ENCODE results near the gene HBE1. TPM values are rescaled to one million over a fixed set of nuclear protein-coding genes. Genes with fewer than 3 reads are reported as not detected.

The HBE1 gene
- total and polyA plus RNA-seq, 10 of the 15 experiments (the other 5 are each of a cell fraction or from before 2014, with no cell fraction given) = 0.13 to 2.7 (median 0.62) TPM; not detected in 5

GRCh38 chr11:5307256-5308019 is 37.7 kb upstream of the HBE1 start:
- H4K20me1 ChIP-seq (ENCODE audit: control insufficient read depth, insufficient read depth) = no peaks in the 10 kb centered on the region
- ChIA-PET SMC1A (ENCODE audit: uncharacterized antibody, unreplicated experiment) (interaction anchor here (1.3 kb wide), 1 partner anchor 19 kb away, joined by 3 read pairs; no protein-coding TSS in a partner anchor), POLR2A (interaction anchor here (1.0 kb wide), 1 partner anchor 21 kb away, joined by 5 read pairs; no protein-coding TSS in a partner anchor), RAD21 (ENCODE audit: unreplicated experiment) (no interaction called here), CTCF (no interaction called here)
- FAIRE-seq (no peak), DNase-seq (ENCODE audit: low read depth, low spot score) (no peak), ATAC-seq (no peak)
- in situ Hi-C loops (cut with MboI) (no loop called here), intact Hi-C loops (cut with micrococcal nuclease; ENCODE audit: unreplicated experiment) (no loop called here)
- H3K4me1 ChIP-seq (ENCODE audit: control insufficient read depth, insufficient read depth, low read length) = no peaks in the 10 kb centered on the region
- no peak overlapping the region for H2AFZ ChIP-seq (ENCODE audit: control insufficient read depth, low read depth, low read length)
- BruUV-seq (replicated peaks) = no TSS peak
- 42% methylated on average over 2 of the region's 2 CpGs for WGBS (ENCODE audit: insufficient coverage, insufficient replicate concordance, low lambda C conversion rate, missing lambda C conversion rate)
- no peak overlapping the region for H3K9ac ChIP-seq (ENCODE audit: control insufficient read depth, insufficient read depth, low read length)
- TF ChIP-seq PML (IDR thresholded peaks at IDR 0.05; ENCODE audit: low read length) (no peak), RUNX3 (IDR thresholded peaks at IDR 0.05; ENCODE audit: low read length) (no peak), STAT1 (conservative IDR thresholded peaks at IDR 0.05) (no peak), RB1 (IDR thresholded peaks at IDR 0.05; ENCODE audit: borderline replicate concordance) (no peak), ZZZ3 (IDR thresholded peaks at IDR 0.05; ENCODE audit: control insufficient read depth, insufficient read length, low read depth) (no peak)
- no peak overlapping the region for H3K4me2 ChIP-seq (ENCODE audit: control insufficient read depth, insufficient read depth)
- no peaks in the 10 kb centered on the region for H3K9me3 ChIP-seq (replicated peaks; ENCODE audit: control insufficient read depth, insufficient read depth, low read length)
- H3K4me3 ChIP-seq = no peak overlapping the region
- no peaks in the 10 kb centered on the region for H3K79me2 ChIP-seq (ENCODE audit: control insufficient read depth, insufficient read depth, low read length)
- no peak overlapping the region for H3K27ac ChIP-seq (ENCODE audit: control insufficient read depth, insufficient read depth)
- H3K27me3 ChIP-seq (replicated peaks in 1 of 2; ENCODE audit: control insufficient read depth in 2 of 2, insufficient read depth in 2 of 2, low read length in 1 of 2) = no peaks in the 10 kb centered on the region; a peak in 1 of 4 replicates
- H3K36me3 ChIP-seq (ENCODE audit: control insufficient read depth in 2 of 2, insufficient read depth in 2 of 2, low read length in 1 of 2) = no peaks in the 10 kb centered on the region

GRCh38 chr11:5304046-5304445 is 34.3 kb upstream of the HBE1 start:
- no peak overlapping the region for H3K4me2 ChIP-seq (ENCODE audit: control insufficient read depth, insufficient read depth)
- POLR2A ChIA-PET = no interaction called here
- H3K79me2 ChIP-seq (ENCODE audit: control insufficient read depth, insufficient read depth, low read length) = no peaks in the 10 kb centered on the region
- H3K36me3 ChIP-seq (ENCODE audit: control insufficient read depth in 2 of 2, insufficient read depth in 2 of 2, low read length in 1 of 2) = no peaks in the 10 kb centered on the region
- DNase-seq (ENCODE audit: low read depth, low spot score) = no peak
- H3K9me3 ChIP-seq (replicated peaks; ENCODE audit: control insufficient read depth, insufficient read depth, low read length) = no peaks in the 10 kb centered on the region
- no peak for TF ChIP-seq YBX1 (IDR thresholded peaks at IDR 0.05)
- no peak for TF ChIP-seq BRCA1 (IDR thresholded peaks at IDR 0.05; ENCODE audit: low read depth, low read length)
- TF ChIP-seq RELB (IDR thresholded peaks at IDR 0.05; ENCODE audit: low read depth) = no peak
- TF ChIP-seq CREM (IDR thresholded peaks at IDR 0.05; ENCODE audit: low read depth) = no peak
- TF ChIP-seq NBN (IDR thresholded peaks at IDR 0.05) = no peak
- TF ChIP-seq NFYB (IDR thresholded peaks at IDR 0.05; ENCODE audit: insufficient read depth, low read depth, low read length) = no peak
- TF ChIP-seq ZNF274 (IDR thresholded peaks at IDR 0.05; ENCODE audit: insufficient read depth, insufficient read length) = no peak
- TF ChIP-seq SREBF2 (IDR thresholded peaks at IDR 0.05; ENCODE audit: low read length) = no peak
- no peak for TF ChIP-seq SUPT20H (IDR thresholded peaks at IDR 0.05; ENCODE audit: borderline replicate concordance, control insufficient read depth, low read depth, low read length)
- no peak for TF ChIP-seq CHD2 (IDR thresholded peaks at IDR 0.05; ENCODE audit: borderline replicate concordance, low read depth, low read length)
- no peak for TF ChIP-seq EED (IDR thresholded peaks at IDR 0.05; ENCODE audit: low read depth)
- no peak for TF ChIP-seq NFYA (IDR thresholded peaks at IDR 0.05; ENCODE audit: borderline replicate concordance, low read depth, low read length)
- TF ChIP-seq CHD4 (IDR thresholded peaks at IDR 0.05) = no peak
- TF ChIP-seq RELA (IDR thresholded peaks at IDR 0.05; ENCODE audit: borderline replicate concordance, partially characterized antibody) = no peak
- intact Hi-C loops (cut with micrococcal nuclease; ENCODE audit: unreplicated experiment) (no loop called here), in situ Hi-C loops (cut with MboI) (no loop called here)
- 81% methylated on average over 1 of the region's 1 CpG for WGBS (ENCODE audit: insufficient coverage, insufficient replicate concordance, low lambda C conversion rate, missing lambda C conversion rate)
- CTCF ChIA-PET = interaction anchor here (0.6 kb wide), 1 partner anchor 156 kb away, joined by 3 read pairs; no protein-coding TSS in a partner anchor
- RAD21 ChIA-PET (ENCODE audit: unreplicated experiment) = no interaction called here
- SMC1A ChIA-PET (ENCODE audit: uncharacterized antibody, unreplicated experiment) = no interaction called here
- FAIRE-seq = no peak
- H3K27me3 ChIP-seq (replicated peaks in 1 of 2; ENCODE audit: control insufficient read depth in 2 of 2, insufficient read depth in 2 of 2, low read length in 1 of 2) = no peaks in the 10 kb centered on the region; a peak in 1 of 4 replicates
- no peak overlapping the region for H3K27ac ChIP-seq (ENCODE audit: control insufficient read depth, insufficient read depth)
- no TSS peak for BruUV-seq (replicated peaks)
- H2AFZ ChIP-seq (ENCODE audit: control insufficient read depth, low read depth, low read length) = no peak overlapping the region
- H4K20me1 ChIP-seq (ENCODE audit: control insufficient read depth, insufficient read depth) = no peaks in the 10 kb centered on the region
- no peak for ATAC-seq
- H3K4me3 ChIP-seq = no peak overlapping the region
- no peak overlapping the region for H3K9ac ChIP-seq (ENCODE audit: control insufficient read depth, insufficient read depth, low read length)
- no peaks in the 10 kb centered on the region for H3K4me1 ChIP-seq (ENCODE audit: control insufficient read depth, insufficient read depth, low read length)
